ENCODE results near the gene SGSH.
A peak's percentile ranks its signal among the peaks of the same experiment; 100 is the strongest.

Gene SGSH

GRCh38 chr17:80227156-80227555, 7.0 kb upstream of the SGSH start:
- no peak for DNase-seq

- no peak for DNase-seq
These were observed 5.1 kb upstream of the SGSH start for GRCh38 chr17:80225230-80225629.

- no peak for DNase-seq
These were observed 4.5 kb upstream of the SGSH start for GRCh38 chr17:80224683-80225082.

GRCh38 chr17:80223838-80224497, 3.8 kb upstream of the SGSH start:
- no peak for DNase-seq

GRCh38 chr17:80223142-80223815, 3.1 kb upstream of the SGSH start:
- DNase-seq, result no peak

GRCh38 chr17:80222376-80223141, 2.4 kb upstream of the SGSH start:
- no peak for DNase-seq

- no peak for DNase-seq
These were observed 1.4 kb upstream of the SGSH start for GRCh38 chr17:80221351-80222105.

GRCh38 chr17:80220736-80221215, 643 bp upstream of the SGSH start:
- DNase-seq, result peak in 22 of 56 donors; percentile 3 to 52 (median 32)

- no peak for DNase-seq
These were observed 425 bp downstream of the SGSH start for GRCh38 chr17:80219763-80220053.

- peak in 11 of 56 donors; percentile 10 to 57 (median 20) for DNase-seq
These were observed 945 bp downstream of the SGSH start for GRCh38 chr17:80219013-80219762.

- DNase-seq, result no peak
These were observed 1.7 kb downstream of the SGSH start for GRCh38 chr17:80218391-80218790.

GRCh38 chr17:80217703-80218362, 2.3 kb downstream of the SGSH start:
- no peak for DNase-seq

GRCh38 chr17:80216473-80217456, 3.4 kb downstream of the SGSH start:
- no peak for DNase-seq

GRCh38 chr17:80214878-80215210, 5.3 kb downstream of the SGSH start:
- DNase-seq, result no peak

GRCh38 chr17:80214012-80214877, 5.9 kb downstream of the SGSH start:
- DNase-seq, result no peak

GRCh38 chr17:80213643-80213975, 6.5 kb downstream of the SGSH start:
- DNase-seq, result no peak

- no peak for DNase-seq
These were observed 7.0 kb downstream of the SGSH start for GRCh38 chr17:80212962-80213642.

- no peak for DNase-seq
These were observed 7.6 kb downstream of the SGSH start for GRCh38 chr17:80212511-80212910.

All from amygdala (tissue), 56 donors.